Measurements from ENCODE around the gene PLA1A. TPM values are rescaled to one million over a fixed set of nuclear protein-coding genes. Genes with fewer than 3 reads are reported as not detected.
"Not testable (repeated sequence)": the region's sequence is repeated elsewhere in the genome, so short reads cannot be mapped to it uniquely, and the experiment has no call there.

The PLA1A gene
- total RNA-seq, 2 experiments from 2014 or later, result 0.19 TPM; not detected in 1

DNA sequence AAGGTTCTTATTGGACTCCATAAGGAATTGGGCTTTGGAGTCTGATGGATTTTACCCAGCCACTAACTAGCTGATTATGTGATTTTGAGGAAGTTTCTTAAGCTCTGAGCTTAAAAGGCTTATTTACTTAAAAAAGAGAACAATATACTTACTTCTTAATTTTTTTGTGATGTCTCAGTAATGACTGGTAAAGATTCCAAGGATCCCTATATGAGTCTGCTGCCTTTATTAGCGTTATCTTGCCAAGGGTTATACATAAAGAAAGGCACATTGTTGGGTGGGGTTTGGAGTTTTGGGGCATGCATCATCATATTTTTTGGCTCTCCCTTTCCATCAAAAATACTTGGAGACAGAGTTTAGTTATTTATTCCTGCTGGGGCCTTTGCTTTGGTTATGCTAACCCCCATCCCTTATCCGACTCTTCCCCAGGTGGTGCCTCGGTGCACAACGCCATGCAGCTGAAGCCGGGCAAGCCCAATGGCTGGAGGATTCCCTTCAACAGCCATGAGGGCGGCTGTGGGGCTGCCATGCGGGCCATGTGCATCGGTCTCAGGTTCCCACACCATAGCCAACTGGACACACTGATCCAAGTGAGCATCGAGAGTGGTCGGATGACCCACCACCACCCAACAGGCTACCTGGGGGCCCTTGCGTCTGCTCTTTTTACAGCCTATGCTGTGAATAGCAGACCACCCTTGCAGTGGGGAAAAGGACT is 11.7 kb upstream of the PLA1A start:
- H3K36me3 Mint-ChIP-seq, result peaks cover 30% of the 10 kb centered on the region
- no peak for ATAC-seq (ENCODE audit: low read depth)
- peaks cover 4% of the 10 kb centered on the region for H3K9me3 Mint-ChIP-seq
- H3K27me3 Mint-ChIP-seq, result peaks cover 2% of the 10 kb centered on the region
- no peak overlapping the region for H3K27ac Mint-ChIP-seq
- peaks cover 27% of the 10 kb centered on the region for H3K4me1 Mint-ChIP-seq
- POLR2A ChIA-PET, result no interaction called here
- no peak for DNase-seq
- no peak overlapping the region for H3K4me3 Mint-ChIP-seq

DNA sequence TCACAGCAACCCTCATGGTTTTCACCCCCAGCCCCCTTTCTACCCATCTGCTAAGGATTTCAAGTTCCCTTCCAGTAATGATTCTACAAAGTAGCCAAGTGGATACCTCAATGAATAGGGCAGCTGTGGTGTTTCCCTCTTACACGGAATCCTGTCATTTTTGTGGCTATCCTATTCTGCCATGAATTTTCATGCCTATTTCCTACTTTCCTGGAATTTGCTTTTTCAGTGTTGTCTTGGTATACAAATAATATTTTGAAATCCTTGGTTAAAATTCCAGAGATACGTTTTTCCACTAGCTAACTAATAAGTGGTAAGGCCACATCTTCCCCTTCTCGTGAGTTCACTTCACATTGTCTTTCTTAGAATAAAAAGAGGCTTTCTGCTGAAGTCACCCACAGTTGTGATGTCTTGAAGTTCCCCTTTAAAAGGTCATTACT is 10.9 kb upstream of the PLA1A start:
- H3K4me3 Mint-ChIP-seq, result no peak overlapping the region
- H3K9me3 Mint-ChIP-seq, result peaks cover 4% of the 10 kb centered on the region
- ATAC-seq (ENCODE audit: low read depth), result no peak
- H3K27me3 Mint-ChIP-seq, result peaks cover 2% of the 10 kb centered on the region
- H3K36me3 Mint-ChIP-seq, result peaks cover 30% of the 10 kb centered on the region
- H3K4me1 Mint-ChIP-seq, result peaks cover 24% of the 10 kb centered on the region
- no peak for DNase-seq
- H3K27ac Mint-ChIP-seq, result no peak overlapping the region
- POLR2A ChIA-PET, result no interaction called here

DNA sequence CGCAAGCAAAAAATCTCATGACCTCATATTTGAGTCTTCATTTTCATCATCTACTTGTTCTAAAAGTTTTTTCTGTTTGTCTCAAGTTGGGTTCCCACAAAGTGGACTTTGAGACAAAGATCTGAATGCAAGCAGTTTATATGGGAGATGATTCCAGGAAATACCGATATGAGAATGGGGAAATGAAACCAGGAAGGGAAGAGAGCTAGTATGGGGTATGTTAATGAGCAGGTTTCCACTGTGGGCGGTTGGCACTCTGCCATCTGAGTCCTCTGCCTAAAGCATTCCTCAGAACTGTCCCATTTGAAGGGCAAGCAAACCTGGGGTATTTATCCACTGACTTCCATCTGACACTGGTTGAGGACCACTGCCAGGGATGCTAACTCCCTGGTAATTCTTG is 9.6 kb upstream of the PLA1A start:
- Mint-ChIP-seq H3K4me1 (peaks cover 18% of the 10 kb centered on the region), H3K4me3 (peak overlapping the region; percentile 37), H3K9me3 (peaks cover 4% of the 10 kb centered on the region), H3K27ac (no peak overlapping the region), H3K27me3 (peaks cover 2% of the 10 kb centered on the region), H3K36me3 (peaks cover 23% of the 10 kb centered on the region)
- no peak for ATAC-seq (ENCODE audit: low read depth)
- POLR2A ChIA-PET, result interaction anchor here (0.6 kb wide), 1 partner anchor 83 kb away, joined by 3 read pairs; no protein-coding TSS in a partner anchor
- DNase-seq, result no peak

DNA sequence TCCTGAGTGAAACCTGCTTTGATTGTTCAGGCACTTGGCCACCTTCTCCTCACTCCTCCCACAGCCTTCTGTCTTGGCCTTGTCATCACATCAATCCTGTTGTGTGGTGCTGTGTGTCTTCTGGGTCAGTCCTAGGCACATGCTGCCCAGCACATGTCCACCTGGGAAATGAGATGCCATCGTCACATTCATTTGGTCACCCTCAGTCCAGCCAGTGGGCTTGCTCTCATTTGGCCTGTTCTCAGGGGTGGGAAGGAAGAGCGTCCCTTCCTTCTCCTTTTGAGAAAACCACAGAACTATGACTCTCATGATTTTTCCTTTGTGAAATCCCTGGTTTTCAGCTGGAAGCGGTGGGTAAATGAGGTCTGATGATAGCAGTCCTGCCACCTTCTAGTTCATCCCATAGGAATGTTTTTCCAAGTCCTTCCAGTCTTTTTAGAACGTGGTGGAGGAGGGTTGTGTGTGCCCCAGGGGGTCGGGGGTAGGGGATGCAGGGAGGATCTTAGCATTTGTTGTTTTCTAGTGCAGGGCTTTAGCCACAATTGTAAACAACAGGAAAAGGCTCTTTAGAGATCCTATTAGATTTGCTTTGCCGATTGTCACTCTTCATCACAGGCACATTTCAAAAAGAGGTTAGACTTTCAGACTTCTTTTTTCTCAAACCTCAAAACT is 8.4 kb upstream of the PLA1A start:
- H3K36me3 Mint-ChIP-seq, result peaks cover 23% of the 10 kb centered on the region
- peaks cover 18% of the 10 kb centered on the region for H3K4me1 Mint-ChIP-seq
- no peak for ATAC-seq (ENCODE audit: low read depth)
- H3K4me3 Mint-ChIP-seq, result no peak overlapping the region
- H3K27me3 Mint-ChIP-seq, result peaks cover 2% of the 10 kb centered on the region
- DNase-seq, result no peak
- H3K27ac Mint-ChIP-seq, result no peak overlapping the region
- H3K9me3 Mint-ChIP-seq, result peaks cover 4% of the 10 kb centered on the region
- POLR2A ChIA-PET, result no interaction called here

DNA sequence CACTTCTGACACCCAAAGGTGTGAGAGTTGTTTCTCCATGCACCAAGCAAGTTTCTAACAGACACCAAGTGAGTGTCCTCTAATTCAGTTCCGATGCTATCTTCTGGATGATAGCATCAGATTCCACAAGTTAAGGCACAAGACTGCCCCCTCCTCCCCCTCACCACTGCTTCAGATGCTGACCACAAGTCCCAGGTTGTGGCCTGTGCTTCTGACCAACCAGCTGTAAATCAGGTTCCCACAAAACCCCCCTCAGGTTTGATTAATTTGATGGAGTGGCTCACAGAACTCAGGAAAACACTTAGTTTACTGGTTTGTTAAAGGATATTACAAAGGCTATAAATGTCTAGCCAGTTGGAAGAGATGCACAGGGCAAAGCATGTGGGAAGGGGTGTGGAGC is 7.0 kb upstream of the PLA1A start:
- ATAC-seq (ENCODE audit: low read depth), result no peak
- POLR2A ChIA-PET, result no interaction called here

DNA sequence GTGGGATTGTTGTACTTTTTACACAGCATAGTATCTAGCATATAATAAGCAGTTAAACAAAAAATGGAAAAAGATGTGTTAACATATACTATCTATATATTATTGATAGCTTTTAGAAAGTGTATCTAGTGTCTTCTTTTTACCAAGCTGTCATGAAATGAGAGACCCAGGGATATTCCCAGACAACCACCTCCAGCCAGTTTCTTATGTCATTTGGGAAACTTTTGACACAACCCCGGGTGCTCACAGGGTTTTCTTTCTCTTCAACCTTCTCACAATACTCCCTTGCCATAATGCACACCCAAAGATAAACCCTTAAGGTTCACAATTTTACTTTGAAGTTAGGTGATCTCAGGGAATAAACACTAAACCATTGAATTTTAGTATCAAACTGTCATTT is 4.8 kb upstream of the PLA1A start:
- peaks cover 2% of the 10 kb centered on the region for H3K27me3 Mint-ChIP-seq
- no peak overlapping the region for H3K27ac Mint-ChIP-seq
- H3K4me1 Mint-ChIP-seq, result peaks cover 27% of the 10 kb centered on the region

More for the DNA sequence above, 7.0 kb upstream of the PLA1A start:
- Mint-ChIP-seq H3K4me3 (no peak overlapping the region), H3K36me3 (peaks cover 23% of the 10 kb centered on the region), H3K4me1 (peaks cover 20% of the 10 kb centered on the region), H3K27me3 (peaks cover 2% of the 10 kb centered on the region), H3K27ac (no peak overlapping the region), H3K9me3 (peaks cover 4% of the 10 kb centered on the region)
- DNase-seq, result no peak

DNA sequence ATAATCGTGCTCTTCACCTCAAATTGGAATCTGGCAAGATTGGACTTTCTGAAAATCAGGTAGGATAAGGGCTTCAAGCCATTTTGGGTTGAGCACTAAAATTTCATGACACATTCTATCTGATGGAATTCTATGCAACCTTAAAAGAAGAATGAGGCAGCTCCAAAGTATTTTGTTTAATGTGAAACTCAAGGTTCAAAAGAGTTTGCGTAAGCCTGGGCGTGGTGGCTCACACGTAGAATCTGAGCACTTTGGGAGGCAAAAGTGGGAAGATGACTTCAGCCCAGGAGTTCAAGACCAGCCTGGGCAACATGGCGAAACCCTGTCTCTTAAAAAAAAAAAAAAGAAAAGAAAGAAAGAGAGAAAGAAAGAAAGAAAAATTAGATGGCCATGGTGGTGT is 3.6 kb upstream of the PLA1A start:
- H3K4me3 Mint-ChIP-seq, result no peak overlapping the region
- POLR2A ChIA-PET, result no interaction called here
- DNase-seq (no peak), ATAC-seq (ENCODE audit: low read depth) (no peak)
- H3K27me3 Mint-ChIP-seq, result peaks cover 2% of the 10 kb centered on the region
- peaks cover 23% of the 10 kb centered on the region for H3K4me1 Mint-ChIP-seq
- H3K36me3 Mint-ChIP-seq, result peaks cover 9% of the 10 kb centered on the region
- H3K9me3 Mint-ChIP-seq, result peaks cover 4% of the 10 kb centered on the region
- no peak overlapping the region for H3K27ac Mint-ChIP-seq

More for the DNA sequence above, 4.8 kb upstream of the PLA1A start:
- POLR2A ChIA-PET, result no interaction called here
- Mint-ChIP-seq H3K9me3 (peaks cover 4% of the 10 kb centered on the region), H3K36me3 (peaks cover 15% of the 10 kb centered on the region), H3K4me3 (no peak overlapping the region)
- no peak for DNase-seq
- ATAC-seq (ENCODE audit: low read depth), result no peak

DNA sequence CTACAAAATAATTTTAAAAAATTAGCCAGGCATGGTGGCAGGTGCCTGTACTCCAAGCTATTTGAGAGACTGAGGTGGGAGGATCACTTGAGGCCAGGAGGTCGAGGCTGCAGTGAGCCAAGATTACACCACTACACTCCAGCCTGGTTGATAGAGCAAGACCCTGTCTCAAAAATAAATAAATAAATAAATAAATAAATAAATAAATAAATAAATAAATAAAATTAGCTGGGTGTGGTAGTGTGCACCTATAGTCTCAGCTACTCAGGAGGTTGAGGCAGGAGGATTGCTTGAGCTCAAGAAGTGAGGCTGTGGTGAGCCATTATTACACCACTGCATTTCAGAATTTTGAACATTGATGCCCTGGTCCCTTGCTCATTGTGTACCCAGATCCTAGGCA is 2.8 kb upstream of the PLA1A start:
- H3K27me3 Mint-ChIP-seq; H3K36me3 Mint-ChIP-seq; POLR2A ChIA-PET; H3K9me3 Mint-ChIP-seq; DNase-seq; H3K4me3 Mint-ChIP-seq; H3K27ac Mint-ChIP-seq; ATAC-seq (ENCODE audit: low read depth): not testable (repeated sequence)
- peaks cover 27% of the 10 kb centered on the region for H3K4me1 Mint-ChIP-seq

DNA sequence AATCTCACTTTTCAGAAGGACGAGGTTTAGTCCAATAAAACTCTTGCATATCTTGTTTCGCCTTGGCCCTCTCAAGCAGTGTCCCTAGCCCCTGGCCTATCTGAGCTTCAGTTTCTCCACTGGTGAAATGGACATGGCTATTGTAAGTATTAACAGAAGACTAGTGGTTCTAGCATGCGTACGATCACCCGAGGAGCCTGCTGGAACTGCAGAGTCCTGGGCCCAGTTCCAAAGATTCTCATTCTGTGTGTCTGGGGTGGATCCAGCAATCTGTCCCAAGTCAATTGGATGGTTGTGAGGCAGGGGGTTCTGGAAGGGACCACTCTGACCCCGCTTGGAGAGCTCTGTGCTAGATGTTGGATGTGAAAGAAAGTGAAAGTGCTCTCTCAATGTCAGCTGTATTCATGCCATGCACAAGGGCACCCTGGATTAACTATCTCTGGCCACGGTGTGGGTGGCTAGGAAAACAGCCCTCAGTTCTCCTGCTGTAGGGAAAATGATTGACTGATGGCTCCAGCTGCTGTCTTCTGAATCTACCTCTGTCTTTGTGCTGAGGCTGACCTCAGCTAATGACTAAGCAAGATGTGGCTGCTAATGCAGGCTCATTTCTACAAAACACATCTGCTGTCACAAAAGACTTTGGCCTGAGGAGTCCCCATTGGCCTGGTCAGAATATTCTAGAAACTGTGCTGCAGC is 1.9 kb upstream of the PLA1A start:
- ATAC-seq (ENCODE audit: low read depth), result peak; percentile 10
- DNase-seq, result no peak
- Mint-ChIP-seq H3K9me3 (peaks cover under 1% of the 10 kb centered on the region), H3K4me1 (peaks cover 30% of the 10 kb centered on the region), H3K36me3 (no peaks in the 10 kb centered on the region), H3K27me3 (no peaks in the 10 kb centered on the region), H3K27ac (no peak overlapping the region), H3K4me3 (peak overlapping the region; percentile 36)
- POLR2A ChIA-PET, result no interaction called here

DNA sequence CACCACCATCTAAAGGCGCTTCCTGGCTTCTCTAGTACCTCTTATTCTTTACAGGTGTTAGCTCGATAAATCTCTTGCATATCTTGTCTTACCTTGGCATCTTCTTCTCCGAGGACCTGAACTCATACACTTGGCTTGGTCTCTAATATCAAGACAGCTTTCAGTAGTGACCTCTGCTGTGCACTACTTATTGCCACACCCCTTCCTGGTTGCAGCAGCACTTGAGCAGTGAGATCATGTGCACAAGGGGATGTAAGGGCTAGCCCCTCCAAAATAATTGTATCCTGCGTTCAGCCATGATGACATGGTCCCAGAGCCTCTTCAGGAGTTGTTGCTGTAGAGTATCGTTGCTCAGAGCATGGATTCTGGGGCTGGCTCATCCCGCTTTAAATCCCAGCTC is 1.3 kb upstream of the PLA1A start:
- DNase-seq (no peak), ATAC-seq (ENCODE audit: low read depth) (no peak)
- Mint-ChIP-seq H3K4me3 (no peak overlapping the region), H3K27ac (no peak overlapping the region), H3K4me1 (peaks cover 33% of the 10 kb centered on the region), H3K36me3 (no peaks in the 10 kb centered on the region), H3K9me3 (no peaks in the 10 kb centered on the region), H3K27me3 (no peaks in the 10 kb centered on the region)
- POLR2A ChIA-PET, result no interaction called here

DNA sequence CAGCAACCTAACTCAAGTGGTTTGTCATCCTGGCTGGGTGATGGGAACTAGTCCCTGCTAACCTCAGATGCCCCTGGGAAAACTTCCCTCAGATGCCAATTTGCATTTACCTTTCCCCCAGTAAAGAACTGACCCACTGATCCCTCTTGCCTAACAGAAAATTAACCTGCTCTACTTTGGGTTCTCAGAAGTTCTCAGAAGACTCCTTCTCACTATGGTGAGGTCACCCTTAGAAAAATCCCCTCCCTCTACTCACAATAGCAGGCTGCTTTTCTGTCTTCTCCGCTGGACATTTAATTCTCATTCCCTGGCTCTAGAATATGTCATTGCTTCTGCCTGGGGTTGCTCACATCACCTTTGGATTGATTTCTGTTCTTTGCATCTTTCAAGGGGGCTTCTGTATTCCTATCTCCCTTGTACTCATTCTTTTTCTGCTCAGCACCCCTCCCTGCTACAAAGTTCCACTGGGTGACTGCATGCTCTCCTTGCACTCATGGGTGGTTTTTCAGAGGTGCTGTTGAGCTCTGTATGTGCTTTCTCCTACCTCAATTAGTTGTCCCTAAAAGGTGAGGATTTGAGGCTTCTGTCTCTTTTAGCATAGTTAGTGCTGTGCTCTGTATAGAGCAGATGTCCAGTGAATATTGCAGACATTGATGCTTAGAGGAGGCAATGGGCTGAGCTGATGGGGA is 869 bp downstream of the PLA1A start:
- Mint-ChIP-seq H3K4me3 (no peak overlapping the region), H3K36me3 (no peaks in the 10 kb centered on the region), H3K27ac (no peak overlapping the region), H3K4me1 (peaks cover 33% of the 10 kb centered on the region), H3K27me3 (peaks cover 2% of the 10 kb centered on the region), H3K9me3 (no peaks in the 10 kb centered on the region)
- ATAC-seq (ENCODE audit: low read depth) (no peak), DNase-seq (no peak)
- POLR2A ChIA-PET, result no interaction called here

DNA sequence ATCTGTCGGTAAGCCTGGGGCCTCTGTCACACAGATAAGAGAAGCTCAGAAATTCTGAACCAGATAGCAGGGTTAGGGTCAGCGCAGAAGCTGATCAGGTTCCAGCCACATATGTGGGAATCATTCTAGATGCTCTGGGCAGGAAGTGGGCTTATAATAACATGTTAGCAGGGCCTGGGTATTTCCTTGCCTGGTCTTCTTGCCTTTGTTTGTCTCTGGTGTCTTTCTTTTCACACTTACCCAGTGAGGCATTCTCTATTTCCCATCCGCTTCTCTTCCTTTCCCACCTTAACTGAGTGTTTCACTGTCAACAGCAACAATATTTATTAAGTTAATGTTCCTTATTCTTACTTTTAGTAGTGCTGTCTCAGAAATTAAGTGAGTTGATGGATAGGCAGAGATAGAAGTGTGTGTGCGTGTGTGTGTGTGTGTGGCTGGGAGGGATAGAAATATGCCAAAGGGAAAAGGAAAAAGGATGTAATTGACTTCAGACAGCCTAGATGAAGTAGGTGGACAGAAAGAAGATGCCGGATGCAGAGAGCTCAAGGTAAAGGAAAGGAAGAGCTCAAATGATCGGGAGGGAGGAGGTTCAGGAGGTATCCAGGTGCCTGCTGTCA is 2.0 kb downstream of the PLA1A start:
- no peaks in the 10 kb centered on the region for H3K36me3 Mint-ChIP-seq
- peaks cover 36% of the 10 kb centered on the region for H3K4me1 Mint-ChIP-seq
- POLR2A ChIA-PET, result interaction anchor here (1.0 kb wide), 1 partner anchor 77 kb away, joined by 3 read pairs; the partner anchor contains the start of gene COX17

DNA sequence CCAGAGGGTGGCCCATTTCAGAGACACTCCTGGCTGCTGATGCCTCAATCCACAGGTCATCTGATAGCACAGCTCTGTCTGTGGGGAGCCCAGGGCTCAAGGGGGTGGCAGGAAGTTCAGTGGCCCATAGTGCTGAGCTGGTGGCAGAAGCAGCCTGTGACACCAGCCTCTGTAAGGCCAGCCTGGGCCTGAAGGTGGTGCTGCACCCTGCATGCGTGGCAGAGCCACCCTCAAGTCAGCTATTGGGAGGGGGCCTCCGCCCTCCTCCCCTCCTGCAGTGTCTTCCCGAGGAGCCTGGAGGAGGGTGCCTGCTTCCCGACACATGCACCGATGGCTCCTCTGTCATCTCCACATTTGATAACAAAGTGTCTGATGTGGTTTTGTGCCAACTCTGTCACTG is 3.0 kb downstream of the PLA1A start:
- no peak overlapping the region for H3K27ac Mint-ChIP-seq

More for the DNA sequence above, 2.0 kb downstream of the PLA1A start:
- no peak overlapping the region for H3K27ac Mint-ChIP-seq
- no peak for ATAC-seq (ENCODE audit: low read depth)
- H3K9me3 Mint-ChIP-seq, result no peaks in the 10 kb centered on the region
- H3K27me3 Mint-ChIP-seq, result peaks cover 2% of the 10 kb centered on the region
- H3K4me3 Mint-ChIP-seq, result no peak overlapping the region
- DNase-seq, result no peak

More for the DNA sequence above, 3.0 kb downstream of the PLA1A start:
- peak; percentile 48 for DNase-seq
- Mint-ChIP-seq H3K27me3 (peaks cover 2% of the 10 kb centered on the region), H3K9me3 (no peaks in the 10 kb centered on the region), H3K4me1 (peaks cover 38% of the 10 kb centered on the region), H3K4me3 (no peak overlapping the region), H3K36me3 (no peaks in the 10 kb centered on the region)
- peak; percentile 91 for ATAC-seq (ENCODE audit: low read depth)
- POLR2A ChIA-PET, result interaction anchor here (1.0 to 1.8 kb wide), 2 partner anchors 21 to 76 kb away, joined by 3 to 6 read pairs; partner anchors contain the start of genes ADPRH and COX17
